ENCODE measurements around the gene ABHD16A.

The ABHD16A gene

GRCh38 chr6:31723980-31724691, 21.0 kb upstream of the ABHD16A start:
- Histone ChIP-seq H3K4me1 (ENCODE audit: insufficient read depth, poor library complexity, severe bottlenecking) (no peaks in the 10 kb centered on the region), H3K27ac (ENCODE audit: poor library complexity, severe bottlenecking) (no peak overlapping the region), H3K27me3 (ENCODE audit: insufficient read depth, poor library complexity, severe bottlenecking) (no peaks in the 10 kb centered on the region), H3K4me3 (ENCODE audit: severe bottlenecking) (no peak overlapping the region), H3K9me3 (ENCODE audit: severe bottlenecking) (no peaks in the 10 kb centered on the region), H3K36me3 (ENCODE audit: low read depth) (no peaks in the 10 kb centered on the region)
- no peak for ATAC-seq (ENCODE audit: low read depth)
- no peak for TF ChIP-seq CTCF (IDR thresholded peaks at IDR 0.05; ENCODE audit: poor library complexity, severe bottlenecking)
- no peak for DNase-seq (ENCODE audit: low spot score)

GRCh38 chr6:31723245-31723979, 20.3 kb upstream of the ABHD16A start, which contains the start of gene MPIG6B:
MPIG6B (plus strand) TSS chr6:31723373; CDS start chr6:31723384, 11 bp downstream.
- Histone ChIP-seq H3K36me3 (ENCODE audit: low read depth) (no peaks in the 10 kb centered on the region), H3K27me3 (ENCODE audit: insufficient read depth, poor library complexity, severe bottlenecking) (no peaks in the 10 kb centered on the region), H3K4me1 (ENCODE audit: insufficient read depth, poor library complexity, severe bottlenecking) (peaks cover 5% of the 10 kb centered on the region), H3K4me3 (ENCODE audit: severe bottlenecking) (no peak within 1 kb of the TSS), H3K27ac (ENCODE audit: poor library complexity, severe bottlenecking) (no peak within 1 kb of the TSS), H3K9me3 (ENCODE audit: severe bottlenecking) (no peaks in the 10 kb centered on the region)
- DNase-seq (ENCODE audit: low spot score) (no peak), ATAC-seq (ENCODE audit: low read depth) (no peak)
- TF ChIP-seq CTCF (IDR thresholded peaks at IDR 0.05; ENCODE audit: poor library complexity, severe bottlenecking): no peak

- ATAC-seq (ENCODE audit: low read depth) (no peak), DNase-seq (ENCODE audit: low spot score) (no peak)
- Histone ChIP-seq H3K4me1 (ENCODE audit: insufficient read depth, poor library complexity, severe bottlenecking) (peaks cover 16% of the 10 kb centered on the region), H3K9me3 (ENCODE audit: severe bottlenecking) (no peaks in the 10 kb centered on the region), H3K27me3 (ENCODE audit: insufficient read depth, poor library complexity, severe bottlenecking) (no peaks in the 10 kb centered on the region), H3K4me3 (ENCODE audit: severe bottlenecking) (no peak overlapping the region), H3K27ac (ENCODE audit: poor library complexity, severe bottlenecking) (no peak overlapping the region), H3K36me3 (ENCODE audit: low read depth) (no peaks in the 10 kb centered on the region)
- TF ChIP-seq CTCF (IDR thresholded peaks at IDR 0.05; ENCODE audit: poor library complexity, severe bottlenecking): no peak
Observed at GRCh38 chr6:31722173-31722572, 19.0 kb upstream of the ABHD16A start.

- Histone ChIP-seq H3K4me3 (ENCODE audit: severe bottlenecking) (no peak within 1 kb of the TSS), H3K9me3 (ENCODE audit: severe bottlenecking) (no peaks in the 10 kb centered on the region), H3K36me3 (ENCODE audit: low read depth) (no peaks in the 10 kb centered on the region), H3K27ac (ENCODE audit: poor library complexity, severe bottlenecking) (no peak within 1 kb of the TSS), H3K4me1 (ENCODE audit: insufficient read depth, poor library complexity, severe bottlenecking) (peaks cover 16% of the 10 kb centered on the region), H3K27me3 (ENCODE audit: insufficient read depth, poor library complexity, severe bottlenecking) (no peaks in the 10 kb centered on the region)
- DNase-seq (ENCODE audit: low spot score) (no peak), ATAC-seq (ENCODE audit: low read depth) (no peak)
- no peak for TF ChIP-seq CTCF (IDR thresholded peaks at IDR 0.05; ENCODE audit: poor library complexity, severe bottlenecking)
Observed at GRCh38 chr6:31721351-31722020, 18.4 kb upstream of the ABHD16A start, which contains the start of gene LY6G6C. LY6G6C (minus strand) TSS chr6:31721746; CDS start chr6:31721679, 67 bp downstream.
